ENCODE measurements around the gene PAPOLA.
"Not testable (repeated sequence)": the region's sequence is repeated elsewhere in the genome, so short reads cannot be mapped to it uniquely, and the experiment has no call there.

PAPOLA gene

DNA sequence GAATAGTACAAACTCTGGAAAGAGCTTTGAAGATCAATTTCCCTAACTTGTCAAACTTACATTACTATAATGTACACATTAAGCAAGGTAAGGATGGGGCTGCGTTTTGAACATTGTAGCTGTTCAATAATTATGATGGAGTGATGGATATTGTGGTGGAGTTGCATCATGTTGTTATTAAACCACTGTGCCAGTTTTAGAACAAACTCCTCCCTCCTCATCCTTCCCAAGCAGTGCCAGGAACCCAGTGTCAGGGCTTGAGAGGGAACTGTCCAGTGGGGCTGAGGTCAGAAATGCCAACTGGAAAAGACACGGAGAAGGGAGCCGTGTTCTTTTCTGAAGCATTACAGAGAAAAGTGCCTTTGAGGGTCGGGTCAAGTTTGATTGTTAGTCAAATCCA is 31.9 kb upstream of the PAPOLA start:
- no peak overlapping the region for H3K27ac ChIP-seq (ENCODE audit: low read length)
- H2AFZ ChIP-seq (ENCODE audit: low read depth, low read length) = no peak overlapping the region
- no peaks in the 10 kb centered on the region for H3K27me3 ChIP-seq (ENCODE audit: low read depth, low read length)
- TF ChIP-seq, protein P1, sequence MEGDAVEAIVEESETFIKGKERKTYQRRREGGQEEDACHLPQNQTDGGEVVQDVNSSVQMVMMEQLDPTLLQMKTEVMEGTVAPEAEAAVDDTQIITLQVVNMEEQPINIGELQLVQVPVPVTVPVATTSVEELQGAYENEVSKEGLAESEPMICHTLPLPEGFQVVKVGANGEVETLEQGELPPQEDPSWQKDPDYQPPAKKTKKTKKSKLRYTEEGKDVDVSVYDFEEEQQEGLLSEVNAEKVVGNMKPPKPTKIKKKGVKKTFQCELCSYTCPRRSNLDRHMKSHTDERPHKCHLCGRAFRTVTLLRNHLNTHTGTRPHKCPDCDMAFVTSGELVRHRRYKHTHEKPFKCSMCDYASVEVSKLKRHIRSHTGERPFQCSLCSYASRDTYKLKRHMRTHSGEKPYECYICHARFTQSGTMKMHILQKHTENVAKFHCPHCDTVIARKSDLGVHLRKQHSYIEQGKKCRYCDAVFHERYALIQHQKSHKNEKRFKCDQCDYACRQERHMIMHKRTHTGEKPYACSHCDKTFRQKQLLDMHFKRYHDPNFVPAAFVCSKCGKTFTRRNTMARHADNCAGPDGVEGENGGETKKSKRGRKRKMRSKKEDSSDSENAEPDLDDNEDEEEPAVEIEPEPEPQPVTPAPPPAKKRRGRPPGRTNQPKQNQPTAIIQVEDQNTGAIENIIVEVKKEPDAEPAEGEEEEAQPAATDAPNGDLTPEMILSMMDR (IDR thresholded peaks at IDR 0.05; ENCODE audit: low read depth, low read length) = no peak
- no peak for TF ChIP-seq EZH2phosphoT487 (IDR thresholded peaks at IDR 0.05; ENCODE audit: low read depth)
- H3K4me2 ChIP-seq (ENCODE audit: low read length) = no peak overlapping the region
- no peak overlapping the region for H3K4me3 ChIP-seq (ENCODE audit: low read length)
- H3K79me2 ChIP-seq (ENCODE audit: low read length) = no peaks in the 10 kb centered on the region
- H3K9ac ChIP-seq (ENCODE audit: low read length) = no peak overlapping the region
- H3K4me1 ChIP-seq (ENCODE audit: low read length) = no peaks in the 10 kb centered on the region
- no peaks in the 10 kb centered on the region for H4K20me1 ChIP-seq (ENCODE audit: insufficient read depth, low read length)
- no peaks in the 10 kb centered on the region for H3K9me3 ChIP-seq (ENCODE audit: insufficient read depth, low read length)
- H3K36me3 ChIP-seq (replicated peaks; ENCODE audit: low read depth, low read length) = no peaks in the 10 kb centered on the region

- not testable (repeated sequence) for H2AFZ ChIP-seq (ENCODE audit: low read depth, low read length); H3K9me3 ChIP-seq (ENCODE audit: insufficient read depth, low read length); H3K36me3 ChIP-seq (replicated peaks; ENCODE audit: low read depth, low read length); H3K27me3 ChIP-seq (ENCODE audit: low read depth, low read length); H3K4me2 ChIP-seq (ENCODE audit: low read length); H3K4me3 ChIP-seq (ENCODE audit: low read length); H3K79me2 ChIP-seq (ENCODE audit: low read length); H3K27ac ChIP-seq (ENCODE audit: low read length); H3K4me1 ChIP-seq (ENCODE audit: low read length); H3K9ac ChIP-seq (ENCODE audit: low read length); H4K20me1 ChIP-seq (ENCODE audit: insufficient read depth, low read length)
Observed at GRCh38 chr14:96470967-96471366, 31.2 kb upstream of the PAPOLA start.

DNA sequence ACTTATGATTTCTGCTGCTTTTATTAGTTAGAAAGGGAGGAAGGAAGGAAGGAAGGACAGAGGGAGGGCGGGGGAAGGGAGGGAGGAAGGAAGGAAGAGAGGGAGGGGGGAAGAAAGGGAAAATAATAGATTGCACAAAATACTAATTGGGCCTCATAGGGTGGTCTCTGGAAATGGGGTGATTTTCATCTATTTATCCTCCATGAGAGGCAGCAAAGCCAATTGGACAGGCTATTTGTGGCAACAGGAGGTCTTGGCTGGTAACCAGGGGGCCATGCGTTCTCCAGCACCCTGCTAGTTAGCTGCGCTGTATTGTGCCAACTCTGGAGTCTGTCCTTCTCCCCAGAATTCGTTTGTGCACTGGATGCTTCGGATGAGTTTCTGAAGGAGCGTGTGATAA is 24.1 kb upstream of the PAPOLA start:
- no peaks in the 10 kb centered on the region for H3K79me2 ChIP-seq (ENCODE audit: low read length)
- H3K9me3 ChIP-seq (ENCODE audit: insufficient read depth, low read length) = no peaks in the 10 kb centered on the region
- no peaks in the 10 kb centered on the region for H3K27me3 ChIP-seq (ENCODE audit: low read depth, low read length)
- H3K36me3 ChIP-seq (replicated peaks; ENCODE audit: low read depth, low read length) = no peaks in the 10 kb centered on the region
- no peak overlapping the region for H3K4me3 ChIP-seq (ENCODE audit: low read length)
- H2AFZ ChIP-seq (ENCODE audit: low read depth, low read length) = no peak overlapping the region
- no peaks in the 10 kb centered on the region for H4K20me1 ChIP-seq (ENCODE audit: insufficient read depth, low read length)
- H3K27ac ChIP-seq (ENCODE audit: low read length) = no peak overlapping the region
- no peak overlapping the region for H3K4me2 ChIP-seq (ENCODE audit: low read length)
- TF ChIP-seq, protein P1 (IDR thresholded peaks at IDR 0.05; ENCODE audit: low read depth, low read length) = no peak
- TF ChIP-seq EZH2phosphoT487 (IDR thresholded peaks at IDR 0.05; ENCODE audit: low read depth) = no peak
- H3K4me1 ChIP-seq (ENCODE audit: low read length) = no peaks in the 10 kb centered on the region
- H3K9ac ChIP-seq (ENCODE audit: low read length) = no peak overlapping the region

DNA sequence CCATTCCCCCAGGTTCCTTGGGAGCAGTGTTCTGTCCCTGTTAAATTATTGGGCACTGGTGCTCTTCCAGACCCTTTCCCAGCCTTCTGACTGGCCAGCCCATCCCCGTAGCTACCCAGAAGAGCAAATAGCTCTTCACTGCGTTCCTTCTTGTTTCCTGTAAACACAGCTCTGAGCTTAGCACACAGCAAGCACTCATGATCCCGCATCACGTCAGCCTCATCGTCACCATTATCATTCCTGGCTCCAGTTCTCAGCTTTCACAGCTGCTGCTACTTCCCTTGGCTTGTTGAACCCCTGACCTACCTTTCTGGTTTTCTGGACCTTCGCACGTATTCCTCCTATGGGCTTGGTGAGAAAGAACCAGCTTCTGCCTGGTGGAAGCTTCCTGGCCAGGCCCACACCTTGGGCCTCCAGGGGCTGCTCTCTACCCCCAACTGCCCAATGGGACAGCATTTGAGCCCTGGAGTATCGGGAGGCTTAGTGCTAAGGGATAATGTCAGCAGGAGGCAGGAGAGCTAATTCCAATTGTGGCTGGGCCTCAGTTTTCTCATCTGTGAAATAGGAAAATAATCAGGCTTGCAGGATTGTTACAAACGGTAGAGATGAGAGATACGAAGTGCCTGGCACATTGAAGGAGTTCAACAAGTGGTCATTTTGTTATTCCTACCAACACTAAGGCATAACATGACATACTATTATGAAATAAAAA is 22.6 kb upstream of the PAPOLA start:
- no peaks in the 10 kb centered on the region for H3K9me3 ChIP-seq (ENCODE audit: insufficient read depth, low read length)
- no peaks in the 10 kb centered on the region for H3K79me2 ChIP-seq (ENCODE audit: low read length)
- H4K20me1 ChIP-seq (ENCODE audit: insufficient read depth, low read length) = no peaks in the 10 kb centered on the region
- no peak overlapping the region for H3K27ac ChIP-seq (ENCODE audit: low read length)
- no peak overlapping the region for H3K4me2 ChIP-seq (ENCODE audit: low read length)
- no peak overlapping the region for H2AFZ ChIP-seq (ENCODE audit: low read depth, low read length)
- no peak for TF ChIP-seq EZH2phosphoT487 (IDR thresholded peaks at IDR 0.05; ENCODE audit: low read depth)
- TF ChIP-seq, protein P1 (IDR thresholded peaks at IDR 0.05; ENCODE audit: low read depth, low read length) = no peak
- H3K4me3 ChIP-seq (ENCODE audit: low read length) = no peak overlapping the region
- no peak overlapping the region for H3K9ac ChIP-seq (ENCODE audit: low read length)
- H3K36me3 ChIP-seq (replicated peaks; ENCODE audit: low read depth, low read length) = no peaks in the 10 kb centered on the region
- H3K4me1 ChIP-seq (ENCODE audit: low read length) = no peaks in the 10 kb centered on the region
- no peaks in the 10 kb centered on the region for H3K27me3 ChIP-seq (ENCODE audit: low read depth, low read length)
